NCI-H2227 (cell line): Measurements from ENCODE around the gene PHACTR2.

Experiments used
- DNase-seq: peaks from one replicate; lab custom pipeline; 2025; ENCODE audit not compliant: unreplicated experiment; lab: John Stamatoyannopoulos, UW

Gene PHACTR2

DNA sequence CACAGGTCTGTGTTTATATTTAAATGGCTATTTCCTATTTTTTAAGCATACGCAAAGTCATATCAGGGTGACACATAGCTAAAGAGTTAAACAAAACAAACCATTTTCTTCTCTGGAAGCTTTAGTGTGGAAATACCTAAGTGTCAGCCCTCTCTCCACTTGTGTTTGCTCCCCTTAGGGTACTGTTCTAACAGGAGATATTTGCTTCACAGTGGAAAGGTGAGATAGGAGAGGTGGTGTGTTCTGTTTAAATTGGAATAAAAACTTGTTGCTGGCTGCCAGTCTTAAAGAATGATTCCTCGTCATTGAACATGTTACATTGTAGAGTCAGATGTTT, 18.9 kb downstream of the PHACTR2 start:
- no peak for DNase-seq

GRCh38 chr6:143697076-143697800, 19.5 kb downstream of the PHACTR2 start:
- no peak for DNase-seq

DNA sequence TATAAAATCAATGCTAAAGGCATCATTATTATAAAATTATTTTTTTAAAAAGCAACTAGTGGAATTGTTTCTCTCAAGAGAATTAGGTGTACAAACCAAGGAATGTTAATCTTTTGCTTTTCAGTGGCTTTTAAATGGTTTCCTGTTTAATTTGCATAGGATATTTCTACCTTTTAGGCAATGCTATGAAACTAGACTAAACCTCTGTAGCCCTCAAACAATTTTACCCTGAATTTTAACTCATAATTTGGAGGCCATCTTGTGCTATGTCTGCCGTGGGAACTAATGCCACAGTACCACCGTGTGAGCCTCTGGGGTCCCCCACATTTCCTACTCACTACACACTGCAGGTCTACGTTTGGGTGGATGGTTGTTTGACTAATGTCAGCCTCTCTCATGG, 20.6 kb downstream of the PHACTR2 start:
- no peak for DNase-seq

DNA sequence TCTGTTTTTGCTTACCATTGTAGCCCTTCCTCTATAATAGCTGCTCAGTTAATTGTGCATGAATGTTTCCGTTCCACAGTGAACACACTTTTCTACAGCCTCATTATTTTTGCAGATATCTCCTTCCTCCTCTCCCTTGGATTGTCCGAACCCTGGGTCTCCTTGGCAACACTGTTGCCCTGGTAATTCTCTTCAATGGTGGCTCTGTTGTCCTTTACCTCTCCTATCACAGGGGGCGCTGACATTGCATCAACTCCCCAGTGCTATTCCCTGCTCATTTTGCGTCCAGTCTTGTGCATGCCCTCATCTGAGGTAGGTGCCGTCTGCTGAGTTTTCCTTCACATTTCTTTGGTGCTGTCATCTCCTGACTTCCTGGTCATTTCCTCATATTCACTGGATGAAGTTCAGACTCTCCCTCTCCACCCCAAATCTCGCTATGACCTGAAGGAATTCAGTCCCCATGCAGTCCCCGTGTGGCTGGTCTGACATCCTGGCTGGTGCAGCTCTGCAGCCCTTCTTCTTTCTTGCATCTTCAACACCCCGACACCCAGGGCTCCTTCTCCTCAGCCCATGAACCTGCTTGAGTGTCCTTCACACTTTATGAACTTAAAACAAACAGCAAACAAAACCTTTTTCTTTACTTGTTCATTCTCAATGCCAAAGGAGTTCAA, 21.1 kb downstream of the PHACTR2 start:
- no peak for DNase-seq

GRCh38 chr6:143699430-143699825, 21.7 kb downstream of the PHACTR2 start:
- no peak for DNase-seq

DNA sequence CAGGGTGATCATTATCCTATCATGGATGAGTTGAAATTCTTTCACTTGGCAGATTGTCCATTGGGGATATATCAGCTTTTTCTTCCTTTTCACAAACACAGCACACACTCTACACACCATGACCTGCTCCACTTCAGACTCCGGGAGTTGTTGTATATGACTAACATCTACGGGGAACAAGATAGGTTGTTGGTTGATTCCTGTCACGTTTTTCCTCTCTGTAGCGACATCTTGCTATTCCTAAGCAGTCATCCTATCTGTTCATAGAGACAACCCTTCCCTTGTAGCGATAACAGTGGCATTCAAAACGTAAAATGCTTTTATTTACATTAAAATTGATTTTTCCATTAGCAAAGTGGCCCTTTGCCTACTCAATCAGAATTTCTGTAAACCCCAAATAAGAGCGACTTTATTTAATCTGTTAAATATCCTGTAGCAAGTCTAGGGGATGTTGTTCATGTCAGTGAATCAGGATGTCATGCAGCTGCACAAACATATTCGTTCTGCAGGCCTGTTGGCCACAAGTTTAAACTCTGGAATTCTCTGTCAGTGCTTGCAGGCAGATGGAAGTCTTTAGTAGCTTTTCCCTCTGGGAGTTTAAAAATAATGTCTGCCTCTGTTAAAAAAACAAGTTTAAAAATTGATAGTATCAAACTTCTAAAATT, 23.1 kb downstream of the PHACTR2 start:
- DNase-seq: peak; percentile 3

DNA sequence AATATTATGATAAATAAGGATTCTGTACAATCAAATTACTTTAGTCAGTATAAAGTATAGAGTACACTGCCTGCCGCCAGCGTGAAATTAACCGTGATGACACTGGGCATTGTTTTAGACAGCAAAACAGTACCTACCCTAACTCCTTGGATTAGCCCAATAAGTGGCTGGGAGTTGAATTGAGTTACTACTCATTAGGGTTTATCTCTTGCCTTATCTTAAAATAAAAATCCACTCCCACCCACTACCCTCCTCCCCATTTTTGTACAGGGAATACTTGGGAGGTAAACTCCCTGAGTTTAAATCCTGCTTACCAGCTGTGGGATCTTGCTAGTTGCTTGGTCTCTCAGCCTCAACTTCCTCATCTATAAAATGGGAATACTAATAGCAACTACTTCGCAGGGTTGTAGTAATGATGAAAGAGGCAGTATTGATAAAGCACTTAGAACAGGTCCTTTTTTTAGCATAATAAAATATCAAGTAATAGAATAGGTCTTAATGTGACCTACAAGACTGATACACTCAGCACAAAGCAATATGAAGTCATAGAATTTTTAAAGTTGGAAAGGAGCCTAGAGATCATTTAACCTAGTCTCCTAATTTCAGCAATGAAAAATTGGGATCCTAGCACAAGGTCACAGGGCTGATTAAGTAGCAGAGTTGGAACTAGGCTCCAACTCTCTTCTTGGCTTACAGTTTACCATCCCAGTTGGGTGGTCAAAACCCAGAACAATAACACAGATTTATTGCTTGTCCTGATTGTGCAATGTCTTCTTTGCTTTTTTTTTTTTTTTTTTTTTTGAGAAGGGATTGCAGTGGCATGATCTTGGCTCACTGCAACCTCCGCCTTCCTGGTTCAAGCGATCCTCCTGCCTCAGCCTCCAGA, 23.8 kb downstream of the PHACTR2 start:
- no peak for DNase-seq

DNA sequence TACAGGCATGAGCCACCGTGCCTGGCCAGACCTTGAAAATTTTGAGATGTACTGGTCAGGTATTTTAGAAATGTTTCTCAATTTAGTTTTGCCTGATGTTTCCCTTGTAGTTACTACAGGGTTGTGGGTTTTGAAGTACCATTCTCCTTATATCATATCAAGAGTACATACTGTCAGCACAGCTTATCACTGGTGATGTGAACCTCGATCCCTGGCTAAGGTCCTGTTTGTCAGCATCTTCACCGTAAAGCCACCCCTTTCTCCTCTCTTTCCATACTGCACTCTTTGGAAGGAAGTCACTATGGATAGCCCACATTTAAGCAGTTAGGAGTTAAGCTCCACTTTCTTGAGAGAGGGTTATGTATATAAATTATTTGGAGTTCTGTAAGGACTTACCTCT, 27.8 kb downstream of the PHACTR2 start:
- no peak for DNase-seq

DNA sequence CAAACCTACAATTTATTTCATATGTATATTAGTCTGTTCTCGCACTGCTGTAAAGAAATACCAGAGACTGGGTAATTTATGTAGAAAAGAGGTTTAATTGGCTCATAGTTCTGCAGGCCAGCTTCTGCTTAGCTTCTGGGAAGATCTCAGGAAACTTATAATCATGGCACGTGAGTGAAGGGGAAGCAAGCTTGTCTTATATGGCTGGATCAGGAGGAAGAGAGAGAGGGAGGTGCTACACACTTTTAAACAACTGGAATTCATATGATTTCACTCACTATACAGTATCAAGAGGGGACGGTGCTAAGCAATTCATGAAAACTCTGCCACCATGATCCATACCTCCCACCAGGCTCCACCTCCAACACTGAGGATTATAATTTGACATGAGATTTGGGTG, 29.9 kb downstream of the PHACTR2 start:
- no peak for DNase-seq

GRCh38 chr6:143708889-143709288, 31.1 kb downstream of the PHACTR2 start:
- no peak for DNase-seq

DNA sequence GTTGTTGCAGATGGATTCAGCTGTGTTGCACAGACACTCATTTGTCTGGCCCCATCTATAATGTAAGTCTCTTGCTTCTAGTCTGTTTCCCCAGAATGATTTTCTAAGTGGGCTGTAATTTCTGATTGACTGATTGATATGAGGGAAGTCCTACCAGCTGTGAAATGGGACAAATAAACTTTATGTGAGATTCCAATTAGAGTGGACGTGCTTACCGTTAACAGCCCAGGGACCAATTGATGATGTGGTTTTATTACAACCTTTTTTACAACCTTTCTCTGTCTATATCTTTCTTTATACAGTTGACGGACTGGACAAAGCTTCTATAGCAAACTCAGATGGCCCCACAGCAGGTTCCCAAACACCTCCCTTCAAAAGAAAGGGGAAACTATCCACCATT, 33.9 kb downstream of the PHACTR2 start:
- no peak for DNase-seq

DNA sequence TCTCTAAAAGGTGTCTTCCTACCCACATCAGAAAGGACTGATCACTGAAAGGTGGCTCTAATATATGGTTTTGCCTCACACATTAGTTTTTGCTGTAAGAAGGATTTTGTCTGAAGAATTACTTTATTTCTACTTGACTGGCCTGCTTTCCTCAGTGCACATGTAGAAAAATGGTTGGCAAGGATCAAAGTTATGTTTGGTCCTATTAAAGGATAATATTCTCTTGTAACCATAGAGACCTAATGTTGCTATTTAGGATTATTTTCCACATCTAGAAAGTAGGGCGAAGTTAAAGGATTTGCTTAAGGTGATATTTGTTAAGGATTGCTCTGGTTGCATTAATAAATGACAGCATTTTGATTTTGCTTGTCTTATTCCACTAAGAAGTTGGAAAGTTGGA, 40.7 kb downstream of the PHACTR2 start:
- DNase-seq: no peak

DNA sequence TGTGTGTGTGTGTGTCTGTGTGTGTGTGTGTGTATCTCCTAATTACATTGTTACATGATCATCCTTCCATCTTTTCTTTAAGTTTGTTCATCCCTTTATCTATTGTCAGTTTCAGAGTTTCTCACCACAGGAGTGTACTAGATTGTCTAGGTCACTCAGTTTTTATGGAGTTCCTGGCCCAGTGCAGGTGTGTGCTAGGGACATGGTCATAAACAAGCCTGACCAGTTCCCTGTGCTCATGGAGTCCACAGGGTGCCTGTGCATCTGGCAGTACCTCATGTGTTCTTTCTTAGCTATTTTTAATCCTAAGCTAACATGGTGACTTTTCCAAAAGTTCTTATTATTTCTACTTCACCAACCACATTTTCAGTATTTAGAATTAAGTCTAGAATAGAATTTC, 43.9 kb downstream of the PHACTR2 start:
- DNase-seq: no peak

GRCh38 chr6:143724876-143725275, 47.1 kb downstream of the PHACTR2 start:
- no peak for DNase-seq

GRCh38 chr6:143726015-143726647, 48.4 kb downstream of the PHACTR2 start:
- DNase-seq: no peak

- DNase-seq: no peak
Measured at GRCh38 chr6:143727035-143727434, 49.3 kb downstream of the PHACTR2 start.

- DNase-seq: no peak
Measured at GRCh38 chr6:143731789-143732188, 54.0 kb downstream of the PHACTR2 start.

GRCh38 chr6:143732536-143732935, 54.8 kb downstream of the PHACTR2 start:
- DNase-seq: no peak

- DNase-seq: no peak
Measured at GRCh38 chr6:143733510-143733909, 55.7 kb downstream of the PHACTR2 start.

DNA sequence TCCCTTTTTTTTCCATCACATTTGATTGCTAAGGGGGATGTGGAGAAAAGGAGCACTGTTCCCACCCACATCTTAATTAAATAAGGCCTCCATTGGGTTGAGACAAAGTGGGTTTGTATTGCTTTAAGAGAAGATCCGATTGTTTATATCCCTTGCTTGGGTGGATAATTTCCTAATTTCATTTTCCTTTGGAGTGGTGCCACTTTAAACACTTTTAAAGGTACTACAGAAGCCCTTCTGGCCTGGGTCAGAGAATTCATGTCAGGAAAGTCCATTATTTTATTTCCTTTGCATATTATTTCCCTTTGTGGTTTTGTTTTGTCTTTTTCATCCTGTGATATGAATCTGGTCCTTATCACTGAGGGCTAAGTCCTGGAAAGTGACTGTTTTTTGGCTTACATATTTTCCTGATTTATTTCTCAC, 56.9 kb downstream of the PHACTR2 start:
- DNase-seq: no peak
